Breast epithelium (tissue), 3 donors: Measurements from ENCODE around the gene SPATA21.

Experiments used
- CTCF ChIP-seq, 3 donors: fragments of 450-650 bp; IDR thresholded peaks; one replicate each; pipeline ENCODE4 v1.5.1; 2016 to 2017; ENCODE audit warnings: antibody characterized with exemption in 3 of 3, mild to moderate bottlenecking in 3 of 3, moderate library complexity in 3 of 3
- POLR2AphosphoS5 ChIP-seq, 3 donors: sonication (generic); formaldehyde crosslinking; IDR thresholded peaks; one replicate each; pipeline ENCODE4 v1.6.1; 2017; ENCODE audit warnings: antibody characterized with exemption in 3 of 3

GRCh38 chr1:16430606-16431005 is 6.6 kb downstream of the SPATA21 start:
- TF ChIP-seq CTCF (IDR thresholded peaks at IDR 0.05) (no peak), POLR2AphosphoS5 (IDR thresholded peaks at IDR 0.05) (no peak)
